ENCODE measurements around the gene CALHM2. TPM values are rescaled to one million over a fixed set of nuclear protein-coding genes. Genes with fewer than 3 reads are reported as not detected.

CALHM2 gene, protein sequence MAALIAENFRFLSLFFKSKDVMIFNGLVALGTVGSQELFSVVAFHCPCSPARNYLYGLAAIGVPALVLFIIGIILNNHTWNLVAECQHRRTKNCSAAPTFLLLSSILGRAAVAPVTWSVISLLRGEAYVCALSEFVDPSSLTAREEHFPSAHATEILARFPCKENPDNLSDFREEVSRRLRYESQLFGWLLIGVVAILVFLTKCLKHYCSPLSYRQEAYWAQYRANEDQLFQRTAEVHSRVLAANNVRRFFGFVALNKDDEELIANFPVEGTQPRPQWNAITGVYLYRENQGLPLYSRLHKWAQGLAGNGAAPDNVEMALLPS
- total RNA-seq: 26.3 and 33.2 TPM in 2 replicates

DNA sequence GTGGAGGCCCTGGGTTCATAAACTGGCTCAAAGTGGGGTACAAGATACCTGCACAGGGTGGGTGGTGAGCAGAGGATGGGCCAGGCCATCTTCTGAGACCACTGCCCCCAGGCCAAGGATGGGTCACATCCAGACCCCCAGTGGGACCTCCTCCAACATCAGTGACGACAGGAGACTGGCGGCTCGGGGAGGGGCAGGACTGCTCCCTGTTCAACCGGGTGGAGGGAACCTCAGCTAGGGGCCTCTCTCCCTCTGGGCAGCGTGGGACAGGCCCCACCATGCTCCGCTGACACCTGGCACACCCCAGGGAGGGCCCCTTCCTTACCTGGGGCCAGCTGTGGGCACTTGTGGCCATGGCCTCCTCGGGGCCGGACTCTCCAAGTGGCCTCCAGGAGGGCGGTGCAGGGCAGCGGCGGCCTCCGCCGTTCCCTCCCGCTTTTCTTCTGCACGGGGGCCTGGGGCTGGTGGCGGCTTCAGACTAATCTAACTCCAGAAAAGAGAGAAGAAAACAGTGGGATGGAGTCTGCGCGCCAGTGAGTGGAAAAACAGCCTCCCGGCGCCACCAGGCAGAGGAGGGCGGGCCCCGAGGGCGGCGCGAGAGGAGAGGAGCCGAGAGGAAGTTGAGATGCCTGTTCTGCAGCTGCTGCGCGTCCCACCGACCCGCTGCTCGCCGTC is at the start of gene CALHM2:
Gene CALHM2, minus strand, starts transcription at position 540 of the 675 bp plus-strand sequence. CDS start 2,429 bp downstream, outside the sequence.

DNA sequence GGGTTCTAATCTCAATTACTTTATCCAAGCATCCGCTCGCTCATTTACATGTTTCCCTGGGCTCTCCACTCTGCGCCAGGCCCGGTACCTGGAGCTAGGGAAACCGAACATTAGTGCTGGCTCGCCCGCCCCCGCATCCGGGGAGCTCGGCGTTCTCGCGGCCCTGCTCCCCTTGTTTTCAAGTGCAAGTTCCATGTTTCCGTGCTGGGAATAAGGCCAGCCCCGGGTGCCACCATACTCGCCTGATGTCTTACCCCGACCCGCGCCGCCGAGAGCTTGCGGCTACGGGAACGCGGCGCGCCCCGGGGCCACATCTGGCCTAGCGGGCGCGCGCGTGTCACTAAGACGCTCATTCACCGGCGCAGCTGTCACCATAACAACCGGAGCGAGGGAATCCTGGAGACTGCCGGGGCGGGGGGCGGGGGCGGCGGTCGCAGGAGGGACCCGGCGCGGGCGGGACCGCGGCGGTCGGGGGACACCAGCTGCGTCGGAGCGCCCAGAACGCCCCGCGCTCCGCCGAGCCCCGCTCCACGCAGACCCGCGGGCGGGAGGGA is 41.3 kb upstream of the CALHM2 start, which contains the start of gene NEURL1:
Gene NEURL1, plus strand, starts transcription at position 344 of the 554 bp plus-strand sequence. CDS start 683 bp downstream, outside the sequence.

DNA sequence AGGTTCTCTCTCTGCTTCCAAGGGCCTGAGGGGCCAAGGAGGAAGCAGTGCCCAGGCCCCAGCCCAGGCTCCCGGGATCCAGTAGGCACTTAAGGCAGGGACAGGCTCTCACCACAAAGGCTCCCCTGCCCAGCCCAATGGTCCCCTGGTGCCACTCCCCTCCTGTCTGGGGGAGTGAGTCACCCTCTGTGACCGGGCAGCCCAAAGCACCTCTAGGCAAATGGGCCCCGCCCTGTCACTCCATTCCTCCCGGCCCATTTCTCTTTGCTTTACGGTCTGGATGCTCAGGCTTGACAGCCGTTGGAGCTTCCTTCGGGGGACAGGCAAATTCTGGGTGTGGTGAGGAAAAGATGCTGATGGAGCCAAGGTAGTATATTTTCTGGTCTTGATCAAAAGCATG is 27.0 kb upstream of the CALHM2 start, which contains the start of gene CALHM3:
Gene CALHM3, minus strand, starts transcription at position 106 of the 400 bp plus-strand sequence. CDS start 208 bp downstream, outside the sequence.

DNA sequence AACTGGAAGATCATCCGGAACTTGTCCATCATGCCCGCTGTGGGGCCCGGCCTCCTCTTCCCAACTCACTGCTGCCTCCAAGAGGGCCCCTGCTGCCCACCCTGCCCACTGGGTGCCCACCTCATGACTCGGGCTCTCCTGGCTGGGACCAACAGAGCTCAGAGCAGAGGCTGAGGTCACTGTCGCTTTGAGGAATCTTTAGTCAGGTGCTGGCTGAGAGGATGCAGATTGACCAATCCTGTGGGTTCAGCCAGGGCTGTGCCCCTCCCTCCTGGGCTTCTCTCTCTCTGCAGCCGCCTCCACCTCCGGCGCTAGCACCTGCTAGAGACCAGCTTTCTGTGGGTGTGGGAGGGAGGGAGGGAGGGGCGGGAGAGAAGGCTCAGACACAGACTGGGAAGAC is 6.5 kb upstream of the CALHM2 start, which contains the start of gene CALHM1:
Gene CALHM1, minus strand, starts transcription at position 181 of the 400 bp plus-strand sequence. Its CDS starts 149 bp downstream, at position 32.

Other genes with a start within 250 kb of the CALHM2 start
- under 0.01 TPM in 1 of 2 replicates, not detected in the other for gene RPEL1, start 206.5 kb downstream of the CALHM2 start, total RNA-seq
- gene INA, start 175.2 kb downstream of the CALHM2 start, total RNA-seq: 0.66 and 3.7 TPM in 2 replicates
- gene PCGF6, start 101.2 kb downstream of the CALHM2 start, total RNA-seq: 9.8 and 14.6 TPM in 2 replicates
- 2.6 and 7.7 TPM in 2 replicates for gene TAF5, start 84.4 kb downstream of the CALHM2 start, total RNA-seq
- 113 and 163 TPM in 2 replicates for gene ATP5MK, start 55.9 kb downstream of the CALHM2 start, total RNA-seq
- gene PDCD11, start 55.7 kb downstream of the CALHM2 start, total RNA-seq: 44.2 and 62.6 TPM in 2 replicates
- gene CALHM1, start 6.5 kb upstream of the CALHM2 start, total RNA-seq: not detected in 2 replicates
- not detected in 2 replicates for gene CALHM3, start 26.9 kb upstream of the CALHM2 start, total RNA-seq
- 0.43 and 1.5 TPM in 2 replicates for gene NEURL1, start 41.3 kb upstream of the CALHM2 start, total RNA-seq

Data from placental pericyte (primary cell).